ENCODE data around the gene TTC4.

The TTC4 gene

GRCh38 chr1:54705153-54705552, 10.5 kb upstream of the TTC4 start:
- DNase-seq (ENCODE audit: low read depth in 2 of 2): no peak

- DNase-seq (ENCODE audit: low read depth in 2 of 2): no peak
Observed at GRCh38 chr1:54706419-54706818, 9.2 kb upstream of the TTC4 start.

- no peak for DNase-seq (ENCODE audit: low read depth in 2 of 2)
Observed at GRCh38 chr1:54708385-54708784, 7.3 kb upstream of the TTC4 start.

- no peak for DNase-seq (ENCODE audit: low read depth in 2 of 2)
Observed at GRCh38 chr1:54709547-54710292, 5.9 kb upstream of the TTC4 start.

- no peak for DNase-seq (ENCODE audit: low read depth in 2 of 2)
Observed at GRCh38 chr1:54710434-54710833, 5.2 kb upstream of the TTC4 start.

GRCh38 chr1:54710841-54711240, 4.8 kb upstream of the TTC4 start:
- no peak for DNase-seq (ENCODE audit: low read depth in 2 of 2)

GRCh38 chr1:54711536-54711935, 4.1 kb upstream of the TTC4 start:
- DNase-seq (ENCODE audit: low read depth in 2 of 2): no peak

- no peak for DNase-seq (ENCODE audit: low read depth in 2 of 2)
Observed at GRCh38 chr1:54714881-54715492, 674 bp upstream of the TTC4 start.

GRCh38 chr1:54716299-54717047, 812 bp downstream of the TTC4 start:
- no peak for DNase-seq (ENCODE audit: low read depth in 2 of 2)

GRCh38 chr1:54721719-54722118, 6.1 kb downstream of the TTC4 start:
- DNase-seq (ENCODE audit: low read depth in 2 of 2): no peak

- no peak for DNase-seq (ENCODE audit: low read depth in 2 of 2)
Observed at GRCh38 chr1:54723985-54724384, 8.3 kb downstream of the TTC4 start.

GRCh38 chr1:54724771-54725170, 9.1 kb downstream of the TTC4 start:
- DNase-seq (ENCODE audit: low read depth in 2 of 2): no peak

GRCh38 chr1:54728027-54728426, 12.4 kb downstream of the TTC4 start:
- no peak for DNase-seq (ENCODE audit: low read depth in 2 of 2)

- no peak for DNase-seq (ENCODE audit: low read depth in 2 of 2)
Observed at GRCh38 chr1:54736685-54737084, 21.0 kb downstream of the TTC4 start.

- DNase-seq (ENCODE audit: low read depth in 2 of 2): no peak
Observed at GRCh38 chr1:54738244-54738643, 22.6 kb downstream of the TTC4 start.

- no peak for DNase-seq (ENCODE audit: low read depth in 2 of 2)
Observed at GRCh38 chr1:54741531-54741930, 25.9 kb downstream of the TTC4 start.

- DNase-seq (ENCODE audit: low read depth in 2 of 2): no peak
Observed at GRCh38 chr1:54742282-54742681, 26.6 kb downstream of the TTC4 start.

- no peak for DNase-seq (ENCODE audit: low read depth in 2 of 2)
Observed at GRCh38 chr1:54743416-54744226, 28.0 kb downstream of the TTC4 start.

GRCh38 chr1:54744696-54745095, 29.0 kb downstream of the TTC4 start:
- DNase-seq (ENCODE audit: low read depth in 2 of 2): no peak

GRCh38 chr1:54745274-54745673, 29.6 kb downstream of the TTC4 start:
- no peak for DNase-seq (ENCODE audit: low read depth in 2 of 2)

GRCh38 chr1:54745864-54746263, 30.2 kb downstream of the TTC4 start:
- DNase-seq (ENCODE audit: low read depth in 2 of 2): no peak
